WTC11 (cell line): Measurements from ENCODE around the gene TLE7. TPM values are rescaled to one million over a fixed set of nuclear protein-coding genes. Genes with fewer than 3 reads are reported as not detected.

Experiments
- ATF6 ChIP-seq: sonication (generic); formaldehyde crosslinking; IDR thresholded peaks from 2 replicates; pipeline ENCODE4 v1.8.1; 2023; ENCODE audit warnings: mild to moderate bottlenecking, missing genetic modification reagents
- CDX4 ChIP-seq: fragments of 250-450 bp; sonication (Bioruptor Pico); IDR thresholded peaks from 2 replicates; pipeline ENCODE4 v1.9.0; 2021; ENCODE audit warnings: moderate library complexity, mild to moderate bottlenecking, inconsistent platforms, borderline replicate concordance
- E2F1 ChIP-seq: sonication (generic); formaldehyde crosslinking; IDR thresholded peaks from 2 replicates; pipeline ENCODE4 v1.8.0; 2022; ENCODE audit warnings: mild to moderate bottlenecking, missing genetic modification reagents
- E2F5 ChIP-seq: sonication (generic); formaldehyde crosslinking; IDR thresholded peaks from 2 replicates; pipeline ENCODE4 v1.8.1; 2022; ENCODE audit warnings: mild to moderate bottlenecking, moderate library complexity, missing genetic modification reagents
- ETV6 ChIP-seq: sonication (generic); formaldehyde crosslinking; IDR thresholded peaks from 2 replicates; pipeline ENCODE4 v1.8.1; 2022; ENCODE audit warnings: mild to moderate bottlenecking, missing genetic modification reagents
- FOXP4 ChIP-seq: sonication (generic); formaldehyde crosslinking; IDR thresholded peaks from 2 replicates; pipeline ENCODE4 v1.8.0; 2022; ENCODE audit warnings: mild to moderate bottlenecking, missing genetic modification reagents
- IRF2 ChIP-seq: sonication (generic); formaldehyde crosslinking; IDR thresholded peaks from 2 replicates; pipeline ENCODE4 v1.8.0; 2022; ENCODE audit warnings: low read depth, missing genetic modification reagents, borderline replicate concordance
- JUN ChIP-seq: sonication (generic); formaldehyde crosslinking; IDR thresholded peaks from 2 replicates; pipeline ENCODE4 v1.8.0; 2023; ENCODE audit warnings: mild to moderate bottlenecking, missing genetic modification reagents
- MLX ChIP-seq: sonication (generic); formaldehyde crosslinking; IDR thresholded peaks from 2 replicates; pipeline ENCODE4 v1.8.1; 2023; ENCODE audit warnings: mild to moderate bottlenecking, missing genetic modification reagents, moderate library complexity
- NR2C2 ChIP-seq: sonication (generic); formaldehyde crosslinking; IDR thresholded peaks from 2 replicates; pipeline ENCODE4 v1.8.0; 2022; ENCODE audit warnings: mild to moderate bottlenecking, missing genetic modification reagents
- SMAD4 ChIP-seq: sonication (generic); formaldehyde crosslinking; IDR thresholded peaks from 2 replicates; pipeline ENCODE4 v1.8.0; 2022; ENCODE audit warnings: mild to moderate bottlenecking, missing genetic modification reagents
- SP1 ChIP-seq: sonication (generic); formaldehyde crosslinking; conservative IDR thresholded peaks from 2 replicates; pipeline ENCODE4 v1.8.1; 2022; ENCODE audit warnings: missing genetic modification reagents
- TP53 ChIP-seq: sonication (generic); formaldehyde crosslinking; IDR thresholded peaks from 2 replicates; pipeline ENCODE4 v1.8.1; 2023; ENCODE audit warnings: mild to moderate bottlenecking, missing genetic modification reagents
- ZNF219 ChIP-seq: sonication (generic); formaldehyde crosslinking; IDR thresholded peaks from 2 replicates; pipeline ENCODE4 v1.8.0; 2023; ENCODE audit warnings: missing genetic modification reagents, mild to moderate bottlenecking, borderline replicate concordance
- ZNF532 ChIP-seq: fragments of 250-450 bp; sonication (Bioruptor Pico); IDR thresholded peaks from 2 replicates; pipeline ENCODE4 v1.9.0; 2021; ENCODE audit warnings: mild to moderate bottlenecking, borderline replicate concordance
- total RNA-seq: library from RNA; stranded (reverse); gene quantifications from 3 replicates; pipeline ENCODE4 v1.2.3, GENCODE V29; 2021

The TLE7 gene
- total RNA-seq, 1 experiment from 2014 or later, result 0.55 TPM

- TF ChIP-seq JUN (CRISPR knock-in tag), result no peak
- peak; percentile 95 for TF ChIP-seq ZNF532 (CRISPR knock-in tag)
- TF ChIP-seq MLX, result peak; percentile 87; the same call in 1 of the 2 replicates
- TF ChIP-seq TP53 (CRISPR knock-in tag), result peak; percentile 16; the same call in 1 of the 2 replicates
- no peak for TF ChIP-seq SMAD4 (CRISPR knock-in tag)
- TF ChIP-seq FOXP4 (CRISPR knock-in tag), result 0 out of 2 replicates have a peak, but pooled peaks have one; percentile 8
- TF ChIP-seq ZNF219, result no peak
- no peak for TF ChIP-seq NR2C2
- TF ChIP-seq CDX4 (CRISPR knock-in tag), result no peak
- TF ChIP-seq E2F1 (CRISPR knock-in tag), result no peak
- peak; percentile 69; the same call in 1 of the 2 replicates for TF ChIP-seq E2F5 (CRISPR knock-in tag)
- TF ChIP-seq IRF2 (CRISPR knock-in tag), result no peak
- peak; percentile 78; the same call in 1 of the 2 replicates for TF ChIP-seq ETV6 (CRISPR knock-in tag)
- no peak for TF ChIP-seq ATF6 (CRISPR knock-in tag)
- peak; percentile 67; the same call in 1 of the 2 replicates for TF ChIP-seq SP1 (CRISPR knock-in tag)
These were observed 15.6 kb downstream of the TLE7 start (continued) for GRCh38 chr16:71426069-71426879.
